Epithelial cell of proximal tubule (primary cell): ENCODE measurements around the gene COL4A6. TPM values are rescaled to one million over a fixed set of nuclear protein-coding genes. Genes with fewer than 3 reads are reported as not detected.

Experiments used
- DNase-seq: peaks from one replicate; pipeline ENCODE4 v3.0.0-alpha.2; 2011; ENCODE audit warnings: low read depth
- H3K4me3 ChIP-seq: 2 replicates; pipeline ENCODE4 v1.5.1; 2011; ENCODE audit warnings: low read depth, mild to moderate bottlenecking, low read length
- CTCF ChIP-seq: conservative IDR thresholded peaks from 2 replicates; pipeline ENCODE4 v1.5.1; 2012; ENCODE audit warnings: low read depth, mild to moderate bottlenecking, low read length
- total RNA-seq: library from RNA; depleted of rRNA; stranded (reverse); fragments of >200 nt; gene quantifications from 2 replicates; pipeline ENCODE4 v1.2.3, GENCODE V29; 2015

COL4A6 gene
- total RNA-seq, 1 donor from 2014 or later: 2.0 TPM

GRCh38 chrX:108126661-108127060, 311.6 kb downstream of the COL4A6 start:
- no peak for DNase-seq
- no peak overlapping the region for H3K4me3 ChIP-seq
- TF ChIP-seq CTCF: no peak

GRCh38 chrX:108123591-108124366, 314.4 kb downstream of the COL4A6 start:
- H3K4me3 ChIP-seq: no peak overlapping the region
- no peak for TF ChIP-seq CTCF
- DNase-seq: no peak

- TF ChIP-seq CTCF: no peak
- no peak for DNase-seq
- H3K4me3 ChIP-seq: no peak overlapping the region
These were observed 315.5 kb downstream of the COL4A6 start for GRCh38 chrX:108122748-108123147.

GRCh38 chrX:108121291-108121690, 316.9 kb downstream of the COL4A6 start:
- no peak overlapping the region for H3K4me3 ChIP-seq
- no peak for TF ChIP-seq CTCF
- DNase-seq: no peak

GRCh38 chrX:108117988-108118387, 320.2 kb downstream of the COL4A6 start:
- no peak for TF ChIP-seq CTCF
- DNase-seq: no peak
- H3K4me3 ChIP-seq: no peak overlapping the region

- no peak overlapping the region for H3K4me3 ChIP-seq
- TF ChIP-seq CTCF: no peak
- no peak for DNase-seq
These were observed 323.7 kb downstream of the COL4A6 start for GRCh38 chrX:108114541-108114940.

Other genes starting within 250 kb of the COL4A6 start
- gene COL4A5, start 1.4 kb upstream of the COL4A6 start, total RNA-seq: 8.5 and 33.2 TPM in 2 replicates